Pancreas (tissue), 10 donors: ENCODE results near the gene PODNL1. TPM values are rescaled to one million over a fixed set of nuclear protein-coding genes. Genes with fewer than 3 reads are reported as not detected.

ENCODE experiments used
- ATAC-seq, 4 donors: fragments of 200-7000 bp; cut with Tn5 transposase; one replicate each; pipeline versions ENCODE4 v1.8.0 to v1.9.1; 2020; ENCODE audit warnings: mild to moderate bottlenecking in 4 of 4, moderate library complexity in 4 of 4
- DNase-seq, 6 donors: peaks; one replicate each; pipeline ENCODE4 v3.0.0-alpha.2; 2020
- FAIRE-seq: peaks from 2 replicates; lab custom pipeline; 2012; peaks lifted over from hg19 to GRCh38; lab: Jason Lieb, UNC
- H3K27ac ChIP-seq, 4 donors: fragments of 200-600 bp; sonication (generic); 1 replicate in 3 of 4; 2 replicates in 1 of 4; pipeline versions ENCODE4 v1.5.0 to v1.8.0; 2020
- H3K27me3 ChIP-seq, 4 donors: fragments of 200-600 bp; one replicate each; pipeline ENCODE4 v1.8.0; 2021
- H3K36me3 ChIP-seq, 3 donors: fragments of 200-600 bp; sonication (generic) in 1 of 3; one replicate each; pipeline versions ENCODE4 v1.5.0 to v1.8.0; 2020 to 2021
- H3K4me1 ChIP-seq, 3 donors: fragments of 200-600 bp; one replicate each; pipeline ENCODE4 v1.8.0; 2021
- H3K4me3 ChIP-seq, 4 donors: fragments of 200-600 bp; sonication (generic) in 2 of 4; one replicate each; pipeline versions ENCODE4 v1.5.0 to v1.8.0; 2020 to 2021
- H3K9me3 ChIP-seq, 4 donors: fragments of 200-600 bp; one replicate each; pipeline ENCODE4 v1.8.0; 2021
- CTCF ChIP-seq, 4 donors: fragments of 200-600 bp; sonication (generic) in 3 of 4; IDR thresholded peaks; one replicate each; pipeline versions ENCODE4 v1.5.0 to v1.8.0; 2021; ENCODE audit warnings: antibody characterized with exemption in 4 of 4
- WGBS, 2 donors: extraction: QIAGEN DNeasy Blood & Tissue Kit; methylation state at CpG; one replicate each; pipeline ENCODE4 v1.1.7; 2013; 5-methylcytosine and 5-hydroxymethylcytosine counted together
- intact Hi-C, 3 donors: fragments of 100-400 bp; cut with DNase I; formaldehyde crosslinking; loops; one replicate each; pipeline versions ENCODE4 v1.11.1 to v1.14.2; 2022
- polyA plus RNA-seq, 2 donors: library from polyadenylated mRNA; stranded (reverse); fragments of 200-250 nt; gene quantifications; one replicate each; pipeline ENCODE4 v1.2.3, GENCODE V29; 2013
- total RNA-seq, 6 donors: library from RNA; stranded (reverse); fragmentation: NEBNext Ultra II Directional in 4 of 6; extraction: Animal tissue kit (Norgen Biotek cat#: 25700) in 4 of 6; gene quantifications; one replicate each; pipeline versions ENCODE4 v1.2.1 to v1.2.4, GENCODE V29; 2021 to 2023
- donor health status: healthy with polysubstance abuse.
- donor health status: DM: no; HTN: no; CAD: no; lungs with moderate emphysema.
- donor health status: DM: no; HTN: no; CAD: no.
- donor health status: control.
- donor health status: control.
- donor health status: Bipolar disorder and iron deficiency.
- donor health status: DM: yes; HTN: yes; CAD: no.
- donor health status: DM: no; HTN: no; CAD: no.
- donor health status: DM: no; HTN: no; CAD: no.
- donor health status: DM: yes; HTN: yes; CAD: no.

The PODNL1 gene
- total and polyA plus RNA-seq, 8 donors = 0.25 to 2.0 (median 0.74) TPM; not detected in 2

GRCh38 chr19:13896227-13896626, 42.0 kb downstream of the PODNL1 start:
- Histone ChIP-seq H3K27ac (no peak overlapping the region), H3K9me3 (no peaks in the 10 kb centered on the region), H3K4me3 (no peak overlapping the region), H3K4me1 (no peaks in the 10 kb centered on the region), H3K27me3 (no peaks in the 10 kb centered on the region), H3K36me3 (no peaks in the 10 kb centered on the region)
- FAIRE-seq = peak; percentile 97
- no peak for TF ChIP-seq CTCF (IDR thresholded peaks at IDR 0.05)
- 99% methylated on average over 2 of the region's 2 CpGs for WGBS, 2 donors
- DNase-seq = no peak
- ATAC-seq = no peak
- intact Hi-C loops = no loop called here

- no peak overlapping the region for H3K4me3 ChIP-seq
- no peak overlapping the region for H3K27ac ChIP-seq
- no peaks in the 10 kb centered on the region for H3K36me3 ChIP-seq
- ATAC-seq (no peak), DNase-seq (no peak), FAIRE-seq (no peak)
- no peak for TF ChIP-seq CTCF (IDR thresholded peaks at IDR 0.05)
- no peaks in the 10 kb centered on the region for H3K4me1 ChIP-seq
- no peaks in the 10 kb centered on the region for H3K9me3 ChIP-seq
- H3K27me3 ChIP-seq = no peaks in the 10 kb centered on the region
- intact Hi-C loops = no loop called here
- 75 to 81% methylated on average over 5 of the region's 5 CpGs for WGBS, 2 donors
These were observed 43.7 kb downstream of the PODNL1 start for GRCh38 chr19:13894552-13894951.

GRCh38 chr19:13892870-13893269, 45.3 kb downstream of the PODNL1 start:
- Histone ChIP-seq H3K4me1 (no peaks in the 10 kb centered on the region), H3K36me3 (no peaks in the 10 kb centered on the region), H3K27me3 (no peaks in the 10 kb centered on the region), H3K27ac (no peak overlapping the region), H3K9me3 (no peaks in the 10 kb centered on the region), H3K4me3 (no peak overlapping the region)
- intact Hi-C loops = no loop called here
- no peak for TF ChIP-seq CTCF (IDR thresholded peaks at IDR 0.05)
- FAIRE-seq (no peak), DNase-seq (no peak), ATAC-seq (no peak)
- 81 to 85% methylated on average over 9 of the region's 9 CpGs for WGBS, 2 donors

- Histone ChIP-seq H3K27me3 (no peaks in the 10 kb centered on the region), H3K4me1 (peaks cover 0 to 7% (median 6%) of the 10 kb centered on the region in 3 donors), H3K27ac (no peak overlapping the region), H3K36me3 (no peaks in the 10 kb centered on the region), H3K4me3 (no peak overlapping the region), H3K9me3 (no peaks in the 10 kb centered on the region)
- 90 to 92% methylated on average over 13 of the region's 13 CpGs for WGBS, 2 donors
- DNase-seq = peak in 1 of 6 donors; percentile 22
- intact Hi-C loops = no loop called here
- FAIRE-seq = no peak
- TF ChIP-seq CTCF (IDR thresholded peaks at IDR 0.05) = no peak
- no peak for ATAC-seq
These were observed 48.1 kb downstream of the PODNL1 start for GRCh38 chr19:13890136-13890535.

GRCh38 chr19:13888281-13888680, 49.9 kb downstream of the PODNL1 start:
- no peak overlapping the region for H3K4me3 ChIP-seq
- no peaks in the 10 kb centered on the region for H3K9me3 ChIP-seq
- H3K4me1 ChIP-seq = peaks cover 10 to 16% (median 15%) of the 10 kb centered on the region in 3 donors
- H3K36me3 ChIP-seq = no peaks in the 10 kb centered on the region
- intact Hi-C loops = no loop called here
- FAIRE-seq (no peak), ATAC-seq (no peak), DNase-seq (peak in 1 of 6 donors; percentile 31)
- WGBS, 2 donors = 91 to 93% methylated on average over 16 of the region's 16 CpGs
- no peak overlapping the region for H3K27ac ChIP-seq
- no peak for TF ChIP-seq CTCF (IDR thresholded peaks at IDR 0.05)
- H3K27me3 ChIP-seq = no peaks in the 10 kb centered on the region
